Gastroesophageal sphincter (tissue), 2 donors: ENCODE results near the gene NAA20.
A peak's percentile ranks its signal among the peaks of the same experiment; 100 is the strongest.

Experiments
- POLR2A ChIP-seq, 2 donors: fragments of 450-650 bp; IDR thresholded peaks; one replicate each; pipeline ENCODE4 v1.6.1; 2017; ENCODE audit warnings: antibody characterized with exemption in 2 of 2, mild to moderate bottlenecking in 2 of 2, moderate library complexity in 1 of 2
- POLR2AphosphoS5 ChIP-seq: sonication (generic); formaldehyde crosslinking; IDR thresholded peaks from one replicate; pipeline ENCODE4 v1.6.1; 2017; ENCODE audit warnings: antibody characterized with exemption

DNA sequence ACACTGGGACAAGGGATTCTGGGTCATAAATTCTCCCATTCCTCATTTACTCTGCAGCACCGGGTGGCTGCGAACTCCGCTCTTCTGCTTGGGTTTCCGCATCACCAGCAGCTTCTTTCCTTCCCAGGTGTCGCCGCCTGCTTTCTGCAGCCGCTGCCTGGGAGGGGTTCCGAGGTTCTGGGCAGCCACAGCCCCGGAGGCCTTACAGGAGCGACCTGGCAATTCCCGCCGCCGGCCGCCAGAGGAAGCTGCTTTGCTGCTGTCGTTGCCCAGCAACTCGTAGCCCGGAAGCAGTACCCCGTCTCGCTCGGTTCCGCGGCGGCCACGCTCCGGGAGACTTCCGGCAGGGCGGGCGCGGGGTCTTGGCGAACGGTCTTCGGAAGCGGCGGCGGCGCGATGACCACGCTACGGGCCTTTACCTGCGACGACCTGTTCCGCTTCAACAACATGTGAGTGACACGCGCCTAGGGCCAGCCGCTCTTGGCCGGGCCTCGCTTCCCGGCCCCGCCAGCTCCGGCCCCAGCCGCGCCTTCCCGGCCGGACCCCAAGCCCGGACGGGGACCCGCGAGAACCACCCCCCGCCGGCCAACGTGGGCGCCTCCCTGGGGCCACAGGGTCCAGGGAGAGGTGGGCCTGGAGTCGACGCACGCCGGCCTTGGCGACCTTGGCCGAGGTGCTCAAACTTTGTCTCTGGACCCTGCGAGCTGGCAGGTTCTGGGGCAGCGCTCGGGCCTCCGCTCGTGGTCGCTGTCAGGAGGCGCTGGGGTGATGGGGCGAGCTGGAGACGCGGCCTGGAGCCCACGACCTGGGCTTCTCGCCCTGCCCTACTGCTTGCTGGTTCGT is at the start of gene NAA20:
- TF ChIP-seq POLR2AphosphoS5 (peak; percentile 58), POLR2A (IDR thresholded peaks at IDR 0.05) (peak in 1 of 2 donors; percentile 43)
